ENCODE measurements around the gene SDK1. TPM values are rescaled to one million over a fixed set of nuclear protein-coding genes. Genes with fewer than 3 reads are reported as not detected.

The SDK1 gene
- total RNA-seq, 2 experiments from 2014 or later = 0.03 to 0.05 TPM

DNA sequence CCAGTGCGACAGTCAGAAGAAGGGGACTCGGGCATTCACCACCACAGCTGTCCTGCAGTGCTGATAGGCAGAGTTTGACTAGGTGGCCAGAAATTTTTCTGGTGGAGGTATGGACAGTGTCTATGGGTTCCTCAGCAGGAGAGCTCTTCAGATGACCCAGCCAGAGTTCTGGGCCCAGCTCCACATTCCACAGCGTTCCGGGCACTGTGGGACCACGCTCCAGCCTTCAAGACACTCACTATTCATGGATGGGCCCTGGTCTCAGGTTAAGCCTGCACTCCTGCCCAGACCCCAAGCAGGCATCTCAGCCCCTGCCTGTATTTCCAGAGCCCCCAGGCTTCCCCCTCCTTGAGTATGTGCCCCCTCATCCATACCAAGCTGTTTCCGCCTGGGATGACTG, 884.1 kb downstream of the SDK1 start:
- ChIA-PET POLR2A (no interaction called here), CTCF (no interaction called here)
- no peak for ATAC-seq
- no peak for DNase-seq
- Mint-ChIP-seq H3K27me3 (ENCODE audit: low read depth) (no peaks in the 10 kb centered on the region), H3K27ac (no peak overlapping the region), H3K36me3 (ENCODE audit: low read depth) (no peaks in the 10 kb centered on the region), H3K9me3 (ENCODE audit: insufficient read depth) (no peaks in the 10 kb centered on the region), H3K4me1 (ENCODE audit: low read depth) (peaks cover 1% of the 10 kb centered on the region), H3K4me3 (no peak overlapping the region)

DNA sequence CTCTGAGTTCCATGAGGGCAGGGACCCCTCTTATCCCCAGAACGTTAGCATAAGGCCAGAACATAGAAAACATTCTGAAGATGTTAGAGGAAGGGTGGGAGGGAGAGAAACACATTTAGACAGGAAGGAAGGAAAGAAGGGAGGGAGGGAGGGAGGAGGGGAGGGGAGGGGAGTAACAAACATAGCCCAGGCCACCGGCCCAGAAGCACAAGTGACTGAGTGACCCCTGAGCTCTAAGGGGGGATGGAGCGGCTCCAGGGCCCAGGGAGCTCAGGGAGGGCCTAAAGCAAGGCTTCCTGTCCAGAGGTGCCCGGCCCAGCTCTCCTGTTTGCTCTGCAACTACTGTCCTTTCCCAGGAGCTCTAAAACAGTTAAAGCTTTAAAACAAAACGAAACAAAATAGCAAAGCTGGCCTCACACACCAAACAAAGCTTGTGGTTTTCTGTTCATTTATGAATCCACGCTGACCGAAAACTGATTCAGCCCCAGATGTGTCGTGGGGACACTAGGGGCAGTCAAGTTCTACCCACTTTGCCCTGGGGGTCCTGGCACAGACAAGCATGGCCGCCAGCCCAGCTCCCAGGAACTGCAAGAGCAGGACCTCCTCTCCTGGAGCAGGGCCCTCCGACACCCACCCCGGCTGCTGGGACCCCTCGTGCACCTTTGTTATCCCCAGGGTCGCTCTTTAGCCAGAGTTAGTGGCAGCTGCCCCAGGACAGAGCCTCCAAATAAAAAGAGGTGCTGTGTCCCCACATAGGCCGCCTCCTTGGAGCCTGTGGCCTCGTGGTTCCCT, 884.9 kb downstream of the SDK1 start:
- DNase-seq (no peak), ATAC-seq (no peak)
- H3K9me3 Mint-ChIP-seq (ENCODE audit: insufficient read depth) = no peaks in the 10 kb centered on the region
- H3K27ac Mint-ChIP-seq = no peak overlapping the region
- ChIA-PET CTCF (no interaction called here), POLR2A (no interaction called here)
- H3K27me3 Mint-ChIP-seq (ENCODE audit: low read depth) = no peaks in the 10 kb centered on the region
- H3K4me3 Mint-ChIP-seq = no peak overlapping the region
- no peaks in the 10 kb centered on the region for H3K36me3 Mint-ChIP-seq (ENCODE audit: low read depth)
- peaks cover 1% of the 10 kb centered on the region for H3K4me1 Mint-ChIP-seq (ENCODE audit: low read depth)

DNA sequence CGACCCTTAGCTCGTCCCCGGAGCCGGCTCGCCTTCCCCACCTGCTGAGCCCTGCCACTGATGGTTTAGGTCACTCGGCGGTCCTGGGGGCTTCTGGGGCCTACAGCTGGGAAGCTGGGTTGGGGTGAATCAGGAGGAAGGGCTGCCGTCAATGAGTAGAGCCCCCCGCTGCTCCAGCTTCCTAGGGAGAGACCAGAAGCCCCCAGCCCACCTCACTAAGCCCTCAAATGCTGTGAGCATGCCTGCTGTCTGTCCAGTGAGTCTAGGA, 885.4 kb downstream of the SDK1 start:
- H3K27ac Mint-ChIP-seq = no peak overlapping the region
- DNase-seq = no peak
- CTCF ChIA-PET = no interaction called here
- H3K4me1 Mint-ChIP-seq (ENCODE audit: low read depth) = peaks cover 1% of the 10 kb centered on the region
- H3K9me3 Mint-ChIP-seq (ENCODE audit: insufficient read depth) = no peaks in the 10 kb centered on the region
- H3K36me3 Mint-ChIP-seq (ENCODE audit: low read depth) = no peaks in the 10 kb centered on the region
- no peak for ATAC-seq
- no peaks in the 10 kb centered on the region for H3K27me3 Mint-ChIP-seq (ENCODE audit: low read depth)
- H3K4me3 Mint-ChIP-seq = no peak overlapping the region
- POLR2A ChIA-PET = no interaction called here

DNA sequence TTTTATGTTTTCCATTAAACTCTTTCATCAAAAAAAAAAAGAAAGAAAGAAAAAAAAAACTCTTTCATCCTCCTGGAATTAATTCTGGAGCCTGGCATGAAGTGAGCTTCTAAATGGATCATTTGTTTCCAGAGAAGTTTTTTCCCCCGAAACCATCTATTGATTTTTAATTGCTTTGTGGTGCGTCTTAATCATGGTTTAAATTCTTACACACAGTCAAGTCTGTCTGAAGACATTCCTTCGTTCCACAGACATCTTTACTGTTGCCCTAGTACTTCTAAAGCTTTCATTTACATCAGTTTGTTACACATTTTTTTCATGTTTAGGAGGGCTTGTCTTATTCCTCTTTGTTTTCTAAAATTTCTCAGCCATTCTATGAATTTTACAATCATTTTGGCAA, 887.6 kb downstream of the SDK1 start:
- DNase-seq (no peak), ATAC-seq (no peak)
- Mint-ChIP-seq H3K36me3 (ENCODE audit: low read depth) (no peaks in the 10 kb centered on the region), H3K4me3 (no peak overlapping the region), H3K27ac (no peak overlapping the region), H3K9me3 (ENCODE audit: insufficient read depth) (no peaks in the 10 kb centered on the region), H3K4me1 (ENCODE audit: low read depth) (peaks cover 1% of the 10 kb centered on the region), H3K27me3 (ENCODE audit: low read depth) (no peaks in the 10 kb centered on the region)
- ChIA-PET CTCF (no interaction called here), POLR2A (no interaction called here)

DNA sequence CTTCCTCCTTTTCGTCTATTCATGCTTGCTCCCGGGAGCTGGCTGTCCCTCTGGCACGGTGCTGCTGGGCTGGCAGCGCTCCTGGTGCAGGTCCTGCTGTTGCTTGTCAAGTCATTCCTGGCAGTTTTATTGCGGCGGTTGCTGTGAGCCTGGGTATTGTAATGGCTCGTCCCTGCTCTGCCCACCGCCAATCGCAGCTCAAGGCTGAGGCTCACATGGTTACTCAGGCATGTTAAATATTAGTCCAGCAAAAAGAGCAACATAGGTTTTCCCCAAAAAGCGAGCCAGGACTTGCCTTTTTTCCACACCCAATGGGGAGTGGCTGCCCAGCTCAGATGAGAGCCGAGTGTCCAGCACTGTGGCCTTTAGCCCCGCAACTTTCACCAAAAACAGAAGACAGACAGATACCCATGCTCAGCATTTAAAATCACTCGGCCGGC, 888.1 kb downstream of the SDK1 start:
- no peak for ATAC-seq
- Mint-ChIP-seq H3K27ac (no peak overlapping the region), H3K4me1 (ENCODE audit: low read depth) (peaks cover 1% of the 10 kb centered on the region), H3K27me3 (ENCODE audit: low read depth) (no peaks in the 10 kb centered on the region), H3K4me3 (no peak overlapping the region), H3K36me3 (ENCODE audit: low read depth) (no peaks in the 10 kb centered on the region), H3K9me3 (ENCODE audit: insufficient read depth) (no peaks in the 10 kb centered on the region)
- ChIA-PET POLR2A (no interaction called here), CTCF (no interaction called here)
- no peak for DNase-seq

DNA sequence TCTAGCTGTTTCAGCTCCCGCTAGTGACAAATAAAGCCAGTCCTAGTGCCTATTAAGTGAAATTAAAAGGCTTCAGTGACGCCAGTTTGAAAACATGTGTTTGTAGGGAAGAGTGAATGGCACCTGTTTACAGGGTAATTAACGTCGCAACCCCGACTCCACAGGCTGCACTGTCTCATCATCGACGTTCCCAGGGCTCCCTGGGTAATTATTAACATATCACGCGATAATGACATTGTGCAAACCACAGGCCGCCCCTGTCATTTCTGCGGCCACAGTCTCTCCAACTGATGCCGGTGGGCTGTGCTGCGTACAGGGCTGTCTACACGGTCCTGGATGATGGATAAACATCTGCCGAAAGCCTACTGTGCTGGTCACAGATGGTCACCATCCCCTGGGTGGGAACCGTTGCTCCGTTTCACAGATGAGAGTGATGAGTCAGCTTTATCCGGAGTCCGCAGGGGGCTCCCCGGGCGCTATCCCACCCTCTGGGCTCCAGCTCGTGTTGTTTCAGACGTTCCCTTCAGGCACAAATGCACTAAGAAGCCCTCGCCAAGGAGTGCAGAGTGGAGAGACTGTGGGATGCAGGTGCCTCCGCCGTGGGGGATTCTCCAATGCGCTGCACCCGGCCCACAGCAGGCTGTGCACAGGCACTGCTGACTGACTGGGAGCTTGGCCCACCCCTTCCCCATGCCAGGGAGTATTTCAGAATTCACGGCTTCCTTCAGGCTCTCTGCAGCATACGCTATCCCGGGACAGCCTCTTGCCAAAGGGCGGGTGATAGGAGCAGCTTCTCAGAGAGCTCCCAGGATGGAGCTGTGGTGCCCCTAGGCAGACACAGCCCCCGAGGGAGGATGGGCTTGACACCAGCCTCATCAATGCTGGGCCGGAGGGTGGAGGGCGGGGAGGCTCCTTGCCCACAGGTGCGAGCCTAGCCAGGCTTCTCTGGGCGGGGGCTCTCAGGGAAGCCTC, 889.2 kb downstream of the SDK1 start:
- H3K36me3 Mint-ChIP-seq (ENCODE audit: low read depth) = no peaks in the 10 kb centered on the region
- ChIA-PET CTCF (no interaction called here), POLR2A (no interaction called here)
- ATAC-seq = no peak
- H3K4me3 Mint-ChIP-seq = no peak overlapping the region
- no peaks in the 10 kb centered on the region for H3K27me3 Mint-ChIP-seq (ENCODE audit: low read depth)
- H3K4me1 Mint-ChIP-seq (ENCODE audit: low read depth) = peaks cover 1% of the 10 kb centered on the region
- H3K27ac Mint-ChIP-seq = no peak overlapping the region
- H3K9me3 Mint-ChIP-seq (ENCODE audit: insufficient read depth) = no peaks in the 10 kb centered on the region
- no peak for DNase-seq

DNA sequence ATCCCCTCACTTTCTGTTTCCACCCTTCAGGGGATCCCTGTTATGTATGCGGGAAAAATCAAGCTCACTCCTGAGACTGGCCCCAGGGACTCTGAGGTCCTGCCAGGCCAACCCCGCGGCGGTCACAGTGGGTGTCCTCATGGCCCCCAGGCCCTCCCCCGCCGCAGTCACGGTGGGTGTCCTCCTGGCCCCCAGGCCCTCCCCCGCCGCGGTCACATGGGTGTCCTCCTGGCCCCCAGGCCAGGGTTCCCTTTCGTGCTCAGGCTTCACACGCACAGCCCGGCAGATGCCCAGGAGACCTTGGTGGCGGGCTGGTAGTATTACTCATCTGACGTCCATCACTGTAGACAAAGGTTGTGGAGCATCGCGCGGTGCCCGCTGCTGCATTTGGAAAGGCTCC, 890.0 kb downstream of the SDK1 start:
- no peak overlapping the region for H3K4me3 Mint-ChIP-seq
- H3K9me3 Mint-ChIP-seq (ENCODE audit: insufficient read depth) = no peaks in the 10 kb centered on the region
- H3K27ac Mint-ChIP-seq = no peak overlapping the region
- ChIA-PET CTCF (no interaction called here), POLR2A (no interaction called here)
- ATAC-seq (no peak), DNase-seq (no peak)
- H3K36me3 Mint-ChIP-seq (ENCODE audit: low read depth) = no peaks in the 10 kb centered on the region
- H3K4me1 Mint-ChIP-seq (ENCODE audit: low read depth) = no peaks in the 10 kb centered on the region
- H3K27me3 Mint-ChIP-seq (ENCODE audit: low read depth) = no peaks in the 10 kb centered on the region

DNA sequence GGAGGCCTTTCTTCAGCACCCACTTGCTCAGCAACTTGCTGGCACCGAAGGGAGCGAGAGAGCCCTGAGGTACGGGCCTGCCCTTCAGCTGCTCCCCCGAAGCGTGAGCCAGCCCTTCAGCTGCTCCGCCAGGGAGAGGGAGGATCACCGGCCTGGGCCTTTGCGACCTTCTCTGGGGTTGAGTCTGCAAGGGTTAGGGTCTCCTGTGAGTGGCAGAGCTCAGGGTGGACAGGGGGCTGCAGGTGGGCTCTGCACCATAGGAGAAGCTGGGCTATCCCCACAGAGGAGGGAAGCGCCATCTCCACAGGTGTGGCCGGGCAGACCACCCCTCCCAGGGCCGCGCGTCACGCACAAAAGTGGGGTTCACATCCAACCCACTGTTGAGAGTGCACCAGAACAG, 890.5 kb downstream of the SDK1 start:
- Mint-ChIP-seq H3K9me3 (ENCODE audit: insufficient read depth) (no peaks in the 10 kb centered on the region), H3K27me3 (ENCODE audit: low read depth) (no peaks in the 10 kb centered on the region), H3K36me3 (ENCODE audit: low read depth) (no peaks in the 10 kb centered on the region), H3K4me1 (ENCODE audit: low read depth) (no peaks in the 10 kb centered on the region), H3K27ac (no peak overlapping the region), H3K4me3 (no peak overlapping the region)
- POLR2A ChIA-PET = no interaction called here
- CTCF ChIA-PET = no interaction called here
- no peak for DNase-seq
- no peak for ATAC-seq

DNA sequence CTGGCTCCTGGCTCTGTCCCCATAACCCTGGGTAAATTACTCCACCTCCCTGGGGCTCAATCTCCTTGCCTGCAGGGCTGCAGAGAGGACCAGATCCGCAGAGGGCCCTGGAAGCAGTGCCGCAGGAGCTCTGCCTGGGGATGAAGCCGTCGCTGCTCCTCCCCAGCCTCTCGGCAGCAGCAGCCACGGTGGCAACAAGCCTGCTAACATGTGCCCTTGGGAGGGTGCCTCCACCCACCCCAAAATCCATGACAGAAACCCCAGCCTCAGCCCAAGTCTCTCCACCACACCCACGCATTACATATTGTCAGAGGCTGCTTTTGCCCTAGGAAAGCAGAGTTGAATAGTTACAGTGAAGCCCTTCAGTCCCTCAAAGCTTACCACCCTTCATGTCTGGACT, 894.6 kb downstream of the SDK1 start:
- CTCF ChIA-PET = no interaction called here
- POLR2A ChIA-PET = no interaction called here
- no peaks in the 10 kb centered on the region for H3K9me3 Mint-ChIP-seq (ENCODE audit: insufficient read depth)

DNA sequence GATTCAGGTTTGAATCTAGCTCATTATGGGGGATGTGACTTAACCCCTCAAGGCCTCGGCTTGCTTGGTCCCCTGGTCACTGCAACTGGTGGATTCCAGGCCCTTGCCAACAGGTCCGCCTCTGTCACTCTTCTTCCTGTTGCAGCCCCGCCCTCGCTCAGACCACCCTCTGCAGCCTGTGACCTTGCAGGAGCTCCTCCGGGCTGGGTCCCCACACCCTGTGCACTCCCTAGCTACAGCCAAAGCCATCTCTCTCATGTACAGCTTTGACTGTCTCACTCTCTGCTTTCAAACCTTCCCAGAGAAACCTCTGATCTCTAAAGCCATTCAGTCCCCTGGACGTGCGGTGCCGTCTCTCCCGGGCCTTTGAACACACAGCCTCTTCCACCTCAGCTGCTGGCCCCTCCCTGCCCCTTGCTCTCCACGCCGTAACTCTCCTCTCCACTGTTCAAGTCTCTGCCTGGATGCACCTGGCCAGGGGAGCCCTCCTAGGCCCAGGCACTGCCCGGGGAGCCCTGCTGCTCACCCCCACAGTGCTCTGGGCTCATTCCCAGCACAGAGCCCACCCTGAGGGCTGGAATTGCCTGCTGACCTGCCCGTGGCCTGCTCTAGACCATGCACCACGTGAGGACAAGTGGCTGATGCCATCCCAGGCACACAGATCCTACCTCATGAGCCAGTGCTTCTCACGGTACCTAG, 895.2 kb downstream of the SDK1 start:
- ChIA-PET CTCF (no interaction called here), POLR2A (no interaction called here)
- no peaks in the 10 kb centered on the region for H3K9me3 Mint-ChIP-seq (ENCODE audit: insufficient read depth)
- no peak overlapping the region for H3K27ac Mint-ChIP-seq
- DNase-seq = no peak
- ATAC-seq = no peak
- H3K4me1 Mint-ChIP-seq (ENCODE audit: low read depth) = no peaks in the 10 kb centered on the region
- H3K27me3 Mint-ChIP-seq (ENCODE audit: low read depth) = no peaks in the 10 kb centered on the region
- H3K36me3 Mint-ChIP-seq (ENCODE audit: low read depth) = no peaks in the 10 kb centered on the region
- no peak overlapping the region for H3K4me3 Mint-ChIP-seq

More for the DNA sequence above, 894.6 kb downstream of the SDK1 start:
- no peak for DNase-seq
- no peak for ATAC-seq
- Mint-ChIP-seq H3K4me3 (no peak overlapping the region), H3K36me3 (ENCODE audit: low read depth) (no peaks in the 10 kb centered on the region), H3K27me3 (ENCODE audit: low read depth) (no peaks in the 10 kb centered on the region), H3K4me1 (ENCODE audit: low read depth) (no peaks in the 10 kb centered on the region), H3K27ac (no peak overlapping the region)

DNA sequence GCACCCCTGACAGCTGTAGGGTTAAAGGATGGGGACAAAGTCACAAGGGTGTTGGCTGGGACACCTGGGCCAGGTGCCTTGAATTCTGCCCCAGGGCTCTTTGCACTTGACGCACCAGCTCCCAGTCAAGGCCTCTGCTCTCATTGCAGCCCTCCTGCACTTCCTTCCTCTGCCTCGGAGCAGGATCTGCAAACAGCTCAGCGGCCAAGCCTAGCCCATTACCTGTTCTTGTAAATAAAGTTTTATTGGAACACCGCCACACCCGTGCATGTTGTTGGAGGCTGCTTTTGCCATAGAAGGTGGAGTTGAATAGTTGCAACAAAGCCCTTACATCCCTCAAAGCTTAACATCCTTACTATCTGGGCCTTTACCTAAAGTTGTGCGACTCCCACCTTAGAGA, 897.2 kb downstream of the SDK1 start:
- H3K4me3 Mint-ChIP-seq = no peak overlapping the region
- ATAC-seq (no peak), DNase-seq (no peak)
- no peaks in the 10 kb centered on the region for H3K36me3 Mint-ChIP-seq (ENCODE audit: low read depth)
- no peaks in the 10 kb centered on the region for H3K9me3 Mint-ChIP-seq (ENCODE audit: insufficient read depth)
- no peaks in the 10 kb centered on the region for H3K27me3 Mint-ChIP-seq (ENCODE audit: low read depth)
- CTCF ChIA-PET = no interaction called here
- POLR2A ChIA-PET = no interaction called here
- H3K27ac Mint-ChIP-seq = no peak overlapping the region
- no peaks in the 10 kb centered on the region for H3K4me1 Mint-ChIP-seq (ENCODE audit: low read depth)

DNA sequence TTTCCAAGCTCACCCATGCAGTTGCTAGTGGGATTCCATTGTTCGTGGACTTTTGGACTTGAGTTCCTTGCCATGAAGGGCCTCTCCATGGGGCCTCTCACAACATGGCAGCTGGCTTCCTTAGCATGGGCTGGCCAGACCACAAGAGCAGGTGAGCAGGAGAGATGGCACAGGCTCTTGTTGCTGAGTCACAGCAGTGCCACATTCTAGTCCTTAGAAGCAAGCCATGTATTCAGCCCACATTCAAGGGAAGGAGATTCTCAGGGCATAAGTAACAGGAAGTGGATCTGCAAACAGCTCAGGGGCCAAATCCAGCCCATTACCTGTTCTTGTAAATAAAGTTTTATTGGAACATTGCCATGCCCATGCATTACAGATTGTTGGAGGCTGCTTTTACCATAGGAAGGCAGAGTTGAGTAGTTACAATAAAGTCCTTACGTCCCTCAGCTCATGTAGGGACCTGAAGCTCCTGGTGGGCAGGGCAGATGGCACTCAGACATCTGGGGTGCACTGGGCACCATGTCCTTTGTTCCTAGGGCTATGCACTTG, 899.6 kb downstream of the SDK1 start:
- Mint-ChIP-seq H3K36me3 (ENCODE audit: low read depth) (no peaks in the 10 kb centered on the region), H3K27ac (no peak overlapping the region), H3K9me3 (ENCODE audit: insufficient read depth) (no peaks in the 10 kb centered on the region), H3K4me1 (ENCODE audit: low read depth) (peaks cover 2% of the 10 kb centered on the region), H3K27me3 (ENCODE audit: low read depth) (no peaks in the 10 kb centered on the region), H3K4me3 (no peak overlapping the region)
- POLR2A ChIA-PET = no interaction called here
- CTCF ChIA-PET = no interaction called here
- ATAC-seq (no peak), DNase-seq (no peak)

Measured in activated CD8-positive, alpha-beta T cell treated with anti-CD3 and anti-CD28 coated beads, Interleukin-2, amount 10 ng/mL, durations not matched to agents 7 days and 5 days (primary cell).